SIG-M5 (cell line): Measurements from ENCODE around the gene UVRAG.
"Not testable (repeated sequence)": the region's sequence is repeated elsewhere in the genome, so short reads cannot be mapped to it uniquely, and the experiment has no call there.

Source experiments
- DNase-seq: peaks from one replicate; lab custom pipeline; 2025; lab: John Stamatoyannopoulos, UW

UVRAG gene

DNA sequence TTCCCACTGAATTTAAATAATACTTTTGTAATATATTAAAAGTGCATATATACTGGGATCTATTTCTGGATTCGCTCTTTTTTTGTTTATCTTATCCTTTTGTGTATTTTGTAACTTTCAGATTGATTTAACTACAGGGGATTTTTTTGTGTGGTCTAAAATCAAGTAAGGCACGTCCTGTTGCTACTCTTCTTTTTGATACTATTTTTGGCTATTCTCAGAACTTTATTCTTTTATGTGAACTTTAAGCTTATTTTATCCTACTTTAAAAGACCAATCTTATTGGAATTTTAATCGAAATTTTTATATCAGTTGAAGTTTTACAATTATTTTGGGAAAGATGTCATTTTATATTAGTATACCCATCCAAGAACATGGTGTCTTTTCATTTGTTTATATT is 106.8 kb downstream of the UVRAG start:
- no peak for DNase-seq

GRCh38 chr11:75924966-75925784 is 110.2 kb downstream of the UVRAG start:
- no peak for DNase-seq

- DNase-seq: no peak
Observed at GRCh38 chr11:75925785-75926164, 110.8 kb downstream of the UVRAG start.

DNA sequence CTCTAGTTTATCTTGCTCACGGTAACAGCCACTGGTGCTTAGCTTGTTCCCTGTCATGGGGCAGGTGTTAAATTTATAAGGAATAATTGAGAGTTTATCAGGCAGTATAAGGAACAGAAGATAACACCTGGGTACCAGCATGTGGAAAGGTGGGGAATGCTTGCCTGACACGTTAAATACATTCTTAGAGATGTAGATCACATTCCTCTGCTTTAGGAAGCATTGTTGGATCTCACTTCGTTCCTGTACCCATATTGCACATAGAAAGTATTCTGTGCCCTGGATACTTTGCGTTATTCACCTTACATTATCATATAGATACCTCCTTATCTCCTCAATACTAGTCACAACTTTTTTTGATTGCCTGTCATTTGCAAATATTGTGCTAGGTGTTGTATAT is 114.7 kb downstream of the UVRAG start:
- no peak for DNase-seq

DNA sequence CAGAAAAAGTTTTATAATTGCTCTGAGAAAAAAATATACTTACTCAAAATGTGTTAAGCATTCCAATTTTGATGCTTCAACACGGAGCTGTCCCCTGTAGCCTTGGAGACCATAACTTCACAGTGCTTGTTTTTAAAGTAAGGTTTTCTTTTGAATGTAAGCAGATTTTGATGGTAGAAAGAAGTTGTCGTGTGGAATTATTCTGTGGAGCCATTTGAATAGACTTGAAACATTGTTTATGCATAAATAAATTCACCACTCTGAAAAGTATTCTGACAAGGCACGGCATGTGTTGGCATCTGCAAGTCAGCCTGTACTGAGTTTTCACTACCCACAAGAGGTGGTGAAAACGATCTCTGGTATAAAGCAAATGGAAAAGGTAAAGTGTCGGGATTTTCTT is 115.5 kb downstream of the UVRAG start:
- DNase-seq: no peak

DNA sequence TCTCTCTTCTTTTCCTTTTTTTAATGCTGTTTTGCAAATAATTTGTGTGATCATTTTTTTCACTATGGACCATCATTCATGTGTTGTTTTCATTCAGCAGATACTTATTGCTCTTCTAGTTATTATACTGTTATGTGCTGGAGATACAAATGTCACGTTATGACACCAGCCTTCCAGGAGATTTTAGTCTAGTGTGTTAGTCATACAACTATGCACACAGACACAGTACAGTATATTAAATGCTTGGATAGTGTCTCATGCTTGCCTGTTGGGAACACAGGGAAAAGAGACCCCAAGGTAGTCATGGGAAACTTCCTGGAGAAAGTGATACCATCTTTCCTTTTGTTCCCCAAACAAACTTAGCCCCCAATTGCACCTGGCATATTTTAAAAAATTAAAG is 116.1 kb downstream of the UVRAG start:
- DNase-seq: no peak

DNA sequence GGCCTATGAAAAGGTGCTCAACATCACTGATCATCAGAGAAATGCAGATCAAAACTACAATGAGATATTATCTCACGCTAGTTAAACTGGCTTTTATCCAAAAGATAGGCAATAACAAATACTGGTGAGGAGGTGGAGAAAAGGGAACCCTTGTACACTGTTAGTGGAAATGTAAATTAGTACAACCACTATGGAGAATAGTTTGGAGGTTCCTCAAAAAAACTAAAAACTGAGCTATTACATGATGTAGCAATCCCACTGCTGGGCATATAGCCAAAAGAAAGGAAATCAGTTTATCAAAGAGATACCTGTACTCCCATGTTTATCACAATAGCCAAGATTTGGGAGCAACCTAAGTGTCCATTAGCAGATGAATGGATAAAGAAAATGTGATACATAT is 118.7 kb downstream of the UVRAG start:
- not testable (repeated sequence) for DNase-seq

DNA sequence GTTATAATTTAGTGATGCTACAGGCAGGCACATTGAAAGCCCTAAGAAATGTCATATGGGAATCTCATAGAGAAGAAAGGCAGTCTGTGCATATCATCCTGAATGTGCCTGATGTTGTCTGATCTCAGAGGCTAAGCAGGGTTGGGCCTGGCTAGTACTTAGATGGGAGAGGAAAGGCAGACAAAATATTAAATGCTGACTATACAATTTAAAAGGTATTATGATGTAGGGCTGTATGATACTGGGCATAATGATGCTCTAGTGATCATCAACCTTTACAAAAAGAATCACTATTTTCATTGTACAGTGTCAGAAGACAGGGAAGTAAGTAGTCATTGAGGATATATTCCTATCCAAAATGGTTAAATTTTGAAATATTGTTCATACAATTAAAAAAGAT is 119.8 kb downstream of the UVRAG start:
- no peak for DNase-seq

DNA sequence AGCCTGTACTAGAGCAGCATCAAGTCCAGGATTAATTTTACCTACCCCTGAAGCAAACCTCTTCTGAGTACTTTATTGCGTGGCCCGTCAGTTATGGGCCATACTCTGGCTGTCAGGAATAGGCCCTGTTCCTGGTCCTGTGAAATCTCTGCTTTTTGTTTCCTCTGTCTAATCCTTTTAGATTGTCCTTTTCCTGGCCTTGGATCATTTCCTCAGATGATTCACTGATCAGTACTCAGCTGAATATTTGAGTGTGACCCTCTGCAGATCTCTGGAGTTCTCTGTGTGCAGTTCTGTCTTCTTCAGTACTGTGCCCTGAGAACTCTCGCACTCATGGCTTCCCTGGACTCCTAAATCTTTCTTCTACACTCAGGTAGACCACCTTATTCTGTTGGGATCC is 123.5 kb downstream of the UVRAG start:
- no peak for DNase-seq

- no peak for DNase-seq
Observed at GRCh38 chr11:75939516-75939915, 124.5 kb downstream of the UVRAG start.

DNA sequence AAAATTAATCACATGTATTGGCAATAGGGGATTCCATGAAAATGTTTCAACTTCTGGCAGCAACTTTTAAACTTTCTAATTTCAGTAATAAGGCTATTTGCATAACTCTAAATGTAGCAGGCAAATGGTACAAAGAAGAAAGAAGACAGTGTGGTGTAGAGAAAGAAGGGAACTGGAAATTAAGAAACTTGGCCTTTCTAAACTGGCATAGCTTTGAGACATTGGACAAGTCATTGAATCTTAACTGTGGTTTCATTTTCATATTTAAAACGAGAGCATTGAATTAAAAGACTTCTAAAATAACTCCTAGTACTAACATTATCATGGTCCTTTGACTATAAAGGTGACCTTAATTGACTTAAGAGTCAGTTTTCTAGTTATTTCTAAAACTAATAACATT is 125.0 kb downstream of the UVRAG start:
- DNase-seq: no peak

DNA sequence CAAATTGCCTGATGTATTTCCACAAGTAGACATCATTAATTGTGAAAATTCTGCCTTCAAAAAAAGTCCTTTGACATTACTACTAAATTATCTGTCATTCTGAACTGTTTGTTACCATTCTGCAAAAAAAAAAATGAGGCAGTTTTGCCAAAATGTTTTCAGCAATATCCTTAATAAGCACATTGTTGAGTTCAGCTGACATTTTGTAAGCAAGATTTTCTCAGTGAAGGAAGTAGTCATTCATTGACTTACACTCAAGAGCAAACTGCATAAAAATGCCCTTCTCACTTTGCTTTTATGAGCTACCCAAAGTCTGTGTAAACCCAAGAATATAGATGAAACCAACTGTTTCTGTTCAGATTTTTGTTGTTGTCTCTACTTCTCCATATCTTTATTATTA is 125.9 kb downstream of the UVRAG start:
- DNase-seq: no peak

DNA sequence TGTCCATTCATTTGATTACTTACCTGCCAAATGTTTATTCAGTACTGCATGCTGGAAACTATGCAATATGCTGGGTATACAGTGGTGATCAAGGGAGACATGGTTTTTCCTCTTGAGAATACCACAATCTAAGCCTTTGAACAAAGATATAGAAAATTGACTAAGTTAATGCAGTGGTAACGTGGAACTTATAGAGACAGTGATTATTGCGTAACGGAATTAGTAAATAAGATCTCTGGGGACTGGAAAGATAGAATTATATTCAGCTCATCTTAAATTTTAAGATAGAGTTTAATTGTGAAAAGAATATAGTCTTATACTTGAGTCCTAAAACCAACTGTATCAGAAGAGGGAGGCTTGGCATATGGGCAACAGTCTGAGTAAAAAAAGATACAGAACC is 129.5 kb downstream of the UVRAG start:
- DNase-seq: no peak

DNA sequence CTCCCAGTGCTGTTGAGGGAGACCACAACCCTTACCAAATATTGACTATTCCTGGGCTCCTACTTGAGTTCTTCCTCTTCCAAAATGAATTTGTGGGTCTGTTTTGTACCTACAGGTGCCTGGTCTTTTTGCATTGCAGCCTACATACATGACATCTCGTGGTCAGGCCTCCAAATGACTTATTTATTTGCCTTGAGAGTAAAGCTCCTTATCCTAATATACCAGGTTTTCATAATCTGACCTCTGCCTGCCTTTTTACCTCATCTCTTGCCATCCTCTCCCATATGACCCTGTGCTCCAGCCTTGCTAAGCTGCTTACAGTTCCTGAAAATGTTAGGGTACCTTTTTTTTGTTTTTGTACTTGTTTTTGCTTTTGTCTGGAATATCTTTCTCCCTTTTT is 130.4 kb downstream of the UVRAG start:
- DNase-seq: no peak

- DNase-seq: no peak
Observed at GRCh38 chr11:75945947-75946346, 130.9 kb downstream of the UVRAG start.

- DNase-seq: no peak
Observed at GRCh38 chr11:75946531-75947530, 131.8 kb downstream of the UVRAG start.

- no peak for DNase-seq
Observed at GRCh38 chr11:75949023-75949672, 134.1 kb downstream of the UVRAG start.

GRCh38 chr11:75950141-75950540 is 135.1 kb downstream of the UVRAG start:
- no peak for DNase-seq

GRCh38 chr11:75954039-75954438 is 139.0 kb downstream of the UVRAG start:
- DNase-seq: no peak

DNA sequence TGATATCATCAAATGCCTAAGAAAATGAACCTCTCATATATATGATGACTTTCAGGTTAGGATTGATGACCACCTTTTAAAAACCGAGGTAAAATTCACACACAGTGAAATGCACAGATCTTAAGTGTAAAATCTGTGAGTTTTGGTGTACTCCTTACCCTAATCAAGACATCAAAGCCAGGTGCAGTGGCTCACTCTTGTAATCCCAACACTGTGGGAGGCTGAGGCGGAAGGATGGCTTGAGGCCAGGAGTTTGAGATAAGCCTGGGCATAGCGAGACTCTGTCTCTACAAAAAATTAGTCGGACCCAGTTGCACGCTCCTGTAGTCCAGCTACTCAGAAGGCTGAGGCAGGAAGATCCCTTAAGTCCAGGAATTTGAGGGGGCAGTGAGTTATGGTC is 140.4 kb downstream of the UVRAG start:
- no peak for DNase-seq

DNA sequence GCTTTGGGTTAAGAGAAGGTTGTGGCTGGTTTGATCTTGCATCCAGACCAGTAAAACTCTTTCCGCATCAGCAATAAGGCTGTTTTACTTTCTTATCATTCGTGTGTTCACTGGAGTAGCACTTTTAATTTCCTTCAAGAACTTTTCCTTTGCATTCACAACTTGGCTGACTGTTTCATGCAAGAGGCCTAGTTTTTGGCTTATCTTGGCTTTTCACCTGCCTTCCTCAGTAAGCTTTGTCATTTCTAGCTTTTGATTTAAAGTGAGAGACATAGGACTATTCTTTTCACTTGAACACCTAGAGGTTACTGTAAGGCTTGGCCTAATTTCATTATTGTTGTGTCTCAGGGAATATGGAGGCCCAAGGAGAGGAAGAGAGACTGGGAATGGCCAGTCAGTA is 144.5 kb downstream of the UVRAG start:
- DNase-seq: no peak

GRCh38 chr11:75964071-75964470 is 149.1 kb downstream of the UVRAG start:
- DNase-seq: no peak
